Measurements from ENCODE around the gene SOBP.
"Not testable (repeated sequence)": the region's sequence is repeated elsewhere in the genome, so short reads cannot be mapped to it uniquely, and the experiment has no call there.

Gene SOBP, protein sequence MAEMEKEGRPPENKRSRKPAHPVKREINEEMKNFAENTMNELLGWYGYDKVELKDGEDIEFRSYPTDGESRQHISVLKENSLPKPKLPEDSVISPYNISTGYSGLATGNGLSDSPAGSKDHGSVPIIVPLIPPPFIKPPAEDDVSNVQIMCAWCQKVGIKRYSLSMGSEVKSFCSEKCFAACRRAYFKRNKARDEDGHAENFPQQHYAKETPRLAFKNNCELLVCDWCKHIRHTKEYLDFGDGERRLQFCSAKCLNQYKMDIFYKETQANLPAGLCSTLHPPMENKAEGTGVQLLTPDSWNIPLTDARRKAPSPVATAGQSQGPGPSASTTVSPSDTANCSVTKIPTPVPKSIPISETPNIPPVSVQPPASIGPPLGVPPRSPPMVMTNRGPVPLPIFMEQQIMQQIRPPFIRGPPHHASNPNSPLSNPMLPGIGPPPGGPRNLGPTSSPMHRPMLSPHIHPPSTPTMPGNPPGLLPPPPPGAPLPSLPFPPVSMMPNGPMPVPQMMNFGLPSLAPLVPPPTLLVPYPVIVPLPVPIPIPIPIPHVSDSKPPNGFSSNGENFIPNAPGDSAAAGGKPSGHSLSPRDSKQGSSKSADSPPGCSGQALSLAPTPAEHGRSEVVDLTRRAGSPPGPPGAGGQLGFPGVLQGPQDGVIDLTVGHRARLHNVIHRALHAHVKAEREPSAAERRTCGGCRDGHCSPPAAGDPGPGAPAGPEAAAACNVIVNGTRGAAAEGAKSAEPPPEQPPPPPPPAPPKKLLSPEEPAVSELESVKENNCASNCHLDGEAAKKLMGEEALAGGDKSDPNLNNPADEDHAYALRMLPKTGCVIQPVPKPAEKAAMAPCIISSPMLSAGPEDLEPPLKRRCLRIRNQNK

GRCh38 chr6:107489636-107490565 lies at the start of gene SOBP:
Gene SOBP, plus strand, starts transcription at chr6:107490117. Its CDS starts 500 bp downstream, at chr6:107490617.
- DNase-seq: peak; percentile 74

GRCh38 chr6:107440936-107441335 lies 49.0 kb upstream of the SOBP start:
- DNase-seq: no peak

DNA sequence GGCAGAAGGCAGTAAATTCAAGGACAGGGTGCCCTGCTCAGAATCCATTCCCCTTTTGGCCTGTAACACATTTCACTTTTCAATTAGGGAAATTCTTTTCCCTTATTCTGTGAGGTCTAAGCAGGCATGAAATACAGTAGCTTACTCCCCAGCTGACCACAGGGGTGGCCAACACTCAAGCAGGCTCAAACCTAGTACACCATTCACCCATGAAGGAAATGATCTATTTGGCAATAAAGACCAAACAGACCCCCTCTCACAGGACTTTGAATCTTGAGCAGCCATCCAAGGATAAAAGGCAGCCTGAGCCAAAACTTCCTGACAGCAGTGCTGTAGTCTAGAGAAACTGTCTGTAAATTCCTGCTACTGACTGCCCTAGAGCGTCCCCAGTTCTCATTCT lies 48.2 kb upstream of the SOBP start:
- DNase-seq: no peak

DNA sequence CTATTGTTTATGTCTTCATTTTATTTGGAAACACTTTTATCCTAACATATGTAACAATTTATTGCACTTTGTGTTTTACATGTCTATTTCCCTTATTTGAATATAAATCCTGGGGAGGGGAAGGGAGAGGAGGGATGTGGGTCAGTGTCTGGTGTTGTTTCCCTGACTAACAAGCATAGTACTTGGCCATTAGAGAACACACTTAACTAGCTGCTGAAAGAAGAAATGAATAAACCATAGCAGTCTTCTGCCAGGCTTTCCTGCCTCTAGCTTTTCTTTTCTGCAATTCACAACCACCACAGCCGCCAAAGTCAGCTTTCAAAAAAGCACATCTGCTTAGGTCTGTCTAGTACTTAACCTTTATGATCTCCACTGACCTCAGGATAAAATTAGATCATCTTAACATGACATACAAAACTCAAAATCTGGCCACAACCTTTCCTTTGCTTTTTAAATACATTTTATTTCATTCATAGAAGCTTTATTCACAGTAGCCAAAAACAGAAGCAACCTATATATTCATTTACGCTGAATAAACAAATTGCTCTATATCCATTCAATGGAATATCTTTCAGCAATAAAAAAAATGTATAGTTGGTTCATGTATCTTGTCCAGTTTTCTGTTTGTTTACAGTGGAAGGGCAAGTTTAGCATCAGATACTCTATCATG lies 46.8 kb upstream of the SOBP start:
- no peak for DNase-seq

GRCh38 chr6:107443608-107444267 lies 46.2 kb upstream of the SOBP start:
- DNase-seq: no peak

DNA sequence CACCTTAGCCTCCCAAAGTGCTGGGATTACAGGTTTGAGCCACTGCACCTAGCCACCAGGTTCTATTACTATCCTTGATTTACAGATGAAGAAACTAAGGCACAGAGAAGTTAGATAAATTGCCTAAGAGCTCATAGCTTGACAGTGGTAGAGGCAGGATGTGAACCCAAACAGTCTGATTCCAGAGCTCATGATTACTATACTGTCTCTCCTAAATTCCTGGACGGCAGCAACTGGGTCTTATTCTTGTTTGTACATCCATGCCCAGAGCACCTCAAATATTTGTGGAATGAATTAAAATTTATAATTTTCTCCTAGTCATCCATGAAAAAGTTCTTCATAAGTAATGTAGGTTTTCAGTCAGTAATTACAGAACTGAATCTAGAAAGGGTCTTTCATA lies 45.6 kb upstream of the SOBP start:
- DNase-seq: no peak

- no peak for DNase-seq
Measured at GRCh38 chr6:107447663-107448216, 42.2 kb upstream of the SOBP start.

- no peak for DNase-seq
Measured at GRCh38 chr6:107448776-107449175, 41.1 kb upstream of the SOBP start.

- peak; percentile 73 for DNase-seq
Measured at GRCh38 chr6:107458672-107459282, 31.1 kb upstream of the SOBP start.

DNA sequence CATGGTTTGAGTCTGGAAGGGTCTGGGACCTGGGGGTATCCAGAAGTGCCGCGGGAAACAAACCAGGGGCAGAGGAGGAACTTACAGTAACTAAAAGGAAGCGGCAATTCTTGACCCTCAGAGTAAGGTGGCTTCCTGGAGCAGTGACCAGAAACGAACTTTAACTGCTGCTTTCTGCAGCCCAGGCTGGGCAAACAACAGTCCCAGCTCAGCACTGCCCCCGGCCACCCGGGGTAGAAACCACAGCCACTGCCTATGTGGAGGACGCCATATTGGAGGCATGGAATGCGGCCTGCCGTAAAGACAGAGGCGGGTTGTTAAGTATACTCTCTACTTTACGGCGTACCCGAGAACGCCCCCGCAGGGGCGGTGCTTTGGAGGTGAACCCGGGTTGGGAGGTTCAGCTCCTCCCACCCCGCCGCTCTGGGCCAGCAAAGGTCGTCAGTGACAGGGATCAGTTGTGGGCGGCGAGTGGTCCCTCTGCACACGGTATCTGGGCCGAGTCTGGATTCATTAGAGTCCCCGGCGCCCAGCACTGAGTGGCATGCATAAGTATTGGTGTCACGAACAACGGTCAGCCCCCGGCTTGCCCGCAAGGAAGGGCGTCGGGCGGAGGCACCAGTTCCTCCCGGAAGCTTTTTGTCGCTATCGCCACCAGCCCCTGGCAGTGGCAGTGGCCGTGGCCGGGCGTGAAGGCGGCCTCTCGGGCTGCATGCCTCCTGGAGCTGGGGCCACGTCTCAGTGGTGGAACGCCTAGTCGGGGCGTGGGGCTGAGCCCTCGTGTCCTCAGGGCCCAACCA lies 30.4 kb upstream of the SOBP start, which contains the start of gene PDSS2:
TSS of gene PDSS2 (minus strand) at position 282 of the 800 bp plus-strand sequence. CDS start at position 3, 279 bp downstream.
- peak; percentile 100 for DNase-seq

- no peak for DNase-seq
Measured at GRCh38 chr6:107460083-107460631, 29.8 kb upstream of the SOBP start.

DNA sequence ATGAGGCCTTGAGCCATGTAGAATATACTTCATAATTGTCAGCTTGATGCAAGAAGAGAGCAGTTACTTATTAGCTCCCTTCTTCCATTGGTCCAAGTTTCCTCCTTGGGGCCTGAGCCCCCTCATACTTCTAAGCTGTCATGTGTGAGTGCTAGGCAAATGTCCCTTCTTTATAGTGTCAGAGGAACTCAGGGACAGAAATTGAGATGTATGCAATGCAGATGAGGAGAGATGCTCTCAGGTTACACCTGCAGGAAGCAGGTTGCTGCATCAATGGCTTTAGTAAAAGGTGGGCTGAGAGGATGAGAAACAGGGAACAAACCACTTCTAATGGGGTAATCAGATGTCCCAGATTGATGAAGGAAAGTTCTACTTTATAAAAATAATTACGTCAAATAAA lies 23.9 kb upstream of the SOBP start:
- DNase-seq: no peak

GRCh38 chr6:107470364-107470763 lies 19.6 kb upstream of the SOBP start:
- DNase-seq: no peak

DNA sequence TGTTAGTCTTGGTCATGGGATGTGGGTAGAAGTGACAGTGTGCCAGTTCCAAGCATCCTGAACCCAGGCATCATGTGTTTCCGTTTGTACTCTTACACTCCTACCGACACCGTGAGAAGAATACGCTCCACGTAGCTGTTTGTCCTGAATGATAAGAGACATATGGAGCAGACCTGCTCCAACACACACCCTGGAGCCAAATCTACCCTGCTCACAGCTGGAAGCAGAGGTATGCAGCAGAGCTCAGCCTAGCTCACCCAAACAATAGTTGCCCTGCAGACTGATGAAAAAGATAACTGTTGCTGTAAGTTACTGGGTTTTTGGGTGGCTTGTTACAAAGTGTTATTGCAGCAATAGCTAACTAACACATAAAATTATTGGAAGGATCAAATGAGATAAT lies 16.3 kb upstream of the SOBP start:
- no peak for DNase-seq

GRCh38 chr6:107475360-107475759 lies 14.6 kb upstream of the SOBP start:
- not testable (repeated sequence) for DNase-seq

DNA sequence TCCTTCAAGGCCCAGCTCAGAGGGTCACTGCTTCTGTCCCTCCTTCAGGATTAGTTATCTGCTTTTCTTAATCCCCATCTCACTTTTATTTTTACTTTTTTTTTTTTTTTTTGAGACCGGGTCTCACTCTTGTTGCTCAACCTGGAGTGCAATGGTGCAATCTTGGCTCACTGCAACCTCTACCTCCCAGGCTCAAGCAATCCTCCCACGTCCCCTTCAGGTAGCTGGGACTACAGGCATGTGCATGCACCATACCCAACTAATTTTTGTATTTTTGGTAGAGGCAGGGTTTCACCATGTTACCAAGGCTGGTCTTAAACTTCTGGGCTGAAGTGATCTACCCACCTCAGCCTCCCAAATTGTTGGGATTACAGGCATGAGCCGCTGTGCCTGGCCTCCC lies 14.1 kb upstream of the SOBP start:
- not testable (repeated sequence) for DNase-seq

DNA sequence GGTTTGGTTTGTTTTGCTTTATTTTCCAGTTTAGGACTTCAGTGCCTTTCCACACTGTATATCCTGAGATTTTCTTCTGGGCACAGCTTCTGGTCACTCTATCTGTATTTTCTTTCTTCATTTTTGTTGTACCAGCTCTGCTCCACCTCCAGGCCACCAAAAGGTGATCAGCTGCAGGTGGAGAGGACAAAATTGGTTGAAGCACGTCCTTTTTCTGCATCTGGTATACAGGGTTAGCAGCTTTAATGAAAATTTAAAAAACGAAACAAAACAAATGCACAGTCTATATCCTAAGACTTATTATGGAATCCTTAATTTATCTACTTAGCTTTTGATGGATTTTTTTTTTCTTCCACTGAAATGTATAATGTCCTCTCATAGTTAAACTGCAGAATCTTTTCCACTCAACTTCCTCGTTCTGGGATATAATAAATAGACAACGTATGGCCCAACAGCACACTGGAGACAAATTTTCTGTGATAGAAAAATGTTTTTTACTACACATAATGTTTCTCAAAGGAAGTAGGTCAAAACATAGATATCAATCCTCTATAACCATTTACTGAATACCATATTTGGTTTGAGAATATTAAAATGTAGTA lies 10.7 kb upstream of the SOBP start:
- no peak for DNase-seq

GRCh38 chr6:107485157-107485556 lies 4.8 kb upstream of the SOBP start:
- no peak for DNase-seq
